Eye (tissue), 1 donor: Measurements from ENCODE around the gene MTG2.

Experiments used
- DNase-seq: peaks from one replicate; pipeline ENCODE4 v3.0.0-alpha.2; 2015

The MTG2 gene

DNA sequence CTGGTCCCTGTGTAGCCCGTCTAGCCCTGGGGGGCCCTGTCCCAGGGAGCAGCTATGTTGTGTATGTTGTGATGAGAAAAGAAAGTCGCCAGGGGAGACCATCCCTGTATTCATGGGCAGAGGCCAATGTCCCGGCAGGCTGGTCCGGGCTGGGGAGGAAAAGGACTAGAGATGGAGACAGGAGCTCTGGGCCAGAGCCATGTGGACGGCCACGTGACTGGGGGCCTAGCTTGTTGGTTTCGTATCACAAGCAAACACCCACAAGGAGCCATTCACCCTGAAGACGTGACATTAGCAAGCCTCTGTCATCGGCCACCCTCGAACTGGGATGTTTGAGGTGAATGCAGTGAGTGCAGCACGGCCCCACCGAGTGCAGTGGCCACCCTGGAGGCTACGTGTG, 40.1 kb downstream of the MTG2 start:
- DNase-seq = no peak

DNA sequence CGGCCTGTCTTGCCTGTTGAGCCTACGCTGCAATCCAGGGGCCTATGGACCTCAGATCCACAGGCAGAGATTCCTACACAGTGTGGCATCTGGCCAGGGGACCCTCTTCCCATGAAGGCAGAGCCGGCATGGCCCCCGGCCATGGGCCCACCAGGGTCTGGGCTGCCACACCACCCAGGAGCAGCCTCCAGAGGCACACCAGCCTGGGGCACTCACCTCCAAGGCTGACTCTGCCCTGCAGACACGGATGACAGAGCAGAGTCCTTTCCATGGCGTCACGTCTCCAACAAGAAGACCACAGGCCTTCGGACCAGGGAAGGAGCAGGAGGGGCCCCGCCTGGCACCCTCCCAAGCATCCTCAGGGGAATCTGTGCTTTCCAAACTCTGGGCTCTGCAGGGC, 40.7 kb downstream of the MTG2 start:
- no peak for DNase-seq

DNA sequence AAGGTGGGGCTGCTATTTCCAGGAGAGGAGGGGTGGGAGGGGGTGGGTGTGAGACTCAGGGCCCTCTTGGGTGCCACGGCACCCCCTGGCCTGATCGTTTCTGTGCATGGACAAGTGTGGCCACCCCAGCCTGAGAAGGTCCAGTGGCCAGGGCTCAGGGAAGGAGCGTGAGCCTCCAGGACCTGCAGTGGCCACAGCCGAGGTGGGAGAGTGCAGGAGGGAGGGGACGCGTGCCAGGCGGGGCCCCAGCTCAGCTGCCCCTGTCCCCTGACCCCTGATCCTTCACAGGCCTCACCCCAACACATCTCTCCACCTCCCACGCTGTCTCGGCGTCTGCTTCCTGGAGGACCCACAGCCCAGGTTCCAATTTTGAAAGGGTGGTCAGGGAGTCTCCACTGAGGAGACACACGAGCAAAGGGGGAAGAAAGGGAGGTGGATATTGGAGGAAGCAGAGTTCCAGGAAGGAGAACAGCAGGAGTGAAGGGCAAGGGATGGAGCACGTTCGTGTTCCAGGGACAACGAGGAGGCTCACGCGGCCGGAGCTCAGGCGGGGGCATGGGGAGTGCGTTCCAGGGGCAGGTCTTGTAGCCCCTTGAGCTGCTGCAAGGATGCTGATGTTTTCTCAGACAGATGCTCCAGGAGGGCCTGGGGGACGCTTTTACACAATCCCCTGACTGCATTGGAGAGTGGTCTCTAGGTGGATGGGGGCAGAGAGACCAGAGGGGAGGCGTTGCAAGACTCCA, 41.5 kb downstream of the MTG2 start:
- DNase-seq = no peak

DNA sequence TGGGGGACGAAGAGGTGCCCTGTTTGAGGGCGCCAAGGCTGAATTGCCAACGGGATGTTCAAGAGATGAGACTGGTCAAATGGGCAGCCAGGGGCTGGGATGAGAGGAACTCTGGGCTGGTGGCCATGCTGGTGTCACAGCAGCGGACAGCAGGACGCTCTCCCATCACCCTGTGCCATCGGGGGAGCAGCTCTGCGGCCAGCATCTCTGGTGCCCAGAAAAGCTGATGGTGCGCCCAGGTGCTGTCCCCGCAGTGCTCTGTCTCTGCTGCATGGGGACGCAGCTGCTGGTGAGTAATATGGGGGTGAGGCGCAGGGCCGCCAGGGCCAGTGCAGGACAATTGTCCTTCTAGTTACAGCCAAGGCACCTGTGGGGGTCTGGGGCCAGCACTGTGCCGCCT, 42.2 kb downstream of the MTG2 start:
- DNase-seq = no peak

DNA sequence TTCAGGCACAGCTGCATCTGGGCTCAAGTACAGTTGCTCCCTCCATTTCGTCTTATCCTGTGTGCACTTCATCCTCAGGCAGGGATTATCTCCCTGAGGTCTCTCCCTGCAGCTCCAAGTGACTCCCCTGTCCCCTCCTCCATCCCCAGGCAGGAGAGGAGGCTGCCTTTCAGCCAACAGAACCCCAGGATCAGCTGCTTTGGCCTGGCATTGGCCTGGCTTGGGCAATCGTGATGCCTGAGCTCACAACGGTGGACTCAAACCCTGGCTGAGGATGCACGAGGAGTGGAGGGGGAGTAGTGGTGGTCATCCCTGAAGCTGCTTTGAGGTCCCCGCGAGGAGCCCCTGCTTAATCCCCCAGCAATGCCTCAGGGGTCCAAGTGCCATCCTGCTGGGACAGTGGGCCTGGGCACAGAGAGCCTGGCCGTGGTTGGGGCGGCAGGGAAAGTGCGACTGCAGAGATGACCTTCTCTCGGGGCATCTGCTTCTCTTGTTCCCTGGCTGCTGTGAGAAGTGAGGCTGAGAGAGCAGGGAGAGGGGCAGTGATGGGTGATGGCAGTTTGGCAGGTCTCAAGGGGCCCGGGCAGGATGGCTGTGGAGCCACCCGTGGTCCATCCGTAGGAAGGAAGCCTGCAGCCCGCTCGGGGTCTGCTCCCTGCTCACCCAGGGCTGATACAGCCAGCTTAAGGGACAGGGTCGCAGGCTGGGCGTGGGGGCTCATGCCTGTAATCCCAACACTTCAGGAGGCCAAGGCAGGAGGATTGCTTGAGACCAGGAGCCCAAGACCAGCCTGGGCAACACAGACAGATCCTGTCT, 43.2 kb downstream of the MTG2 start:
- DNase-seq = no peak

DNA sequence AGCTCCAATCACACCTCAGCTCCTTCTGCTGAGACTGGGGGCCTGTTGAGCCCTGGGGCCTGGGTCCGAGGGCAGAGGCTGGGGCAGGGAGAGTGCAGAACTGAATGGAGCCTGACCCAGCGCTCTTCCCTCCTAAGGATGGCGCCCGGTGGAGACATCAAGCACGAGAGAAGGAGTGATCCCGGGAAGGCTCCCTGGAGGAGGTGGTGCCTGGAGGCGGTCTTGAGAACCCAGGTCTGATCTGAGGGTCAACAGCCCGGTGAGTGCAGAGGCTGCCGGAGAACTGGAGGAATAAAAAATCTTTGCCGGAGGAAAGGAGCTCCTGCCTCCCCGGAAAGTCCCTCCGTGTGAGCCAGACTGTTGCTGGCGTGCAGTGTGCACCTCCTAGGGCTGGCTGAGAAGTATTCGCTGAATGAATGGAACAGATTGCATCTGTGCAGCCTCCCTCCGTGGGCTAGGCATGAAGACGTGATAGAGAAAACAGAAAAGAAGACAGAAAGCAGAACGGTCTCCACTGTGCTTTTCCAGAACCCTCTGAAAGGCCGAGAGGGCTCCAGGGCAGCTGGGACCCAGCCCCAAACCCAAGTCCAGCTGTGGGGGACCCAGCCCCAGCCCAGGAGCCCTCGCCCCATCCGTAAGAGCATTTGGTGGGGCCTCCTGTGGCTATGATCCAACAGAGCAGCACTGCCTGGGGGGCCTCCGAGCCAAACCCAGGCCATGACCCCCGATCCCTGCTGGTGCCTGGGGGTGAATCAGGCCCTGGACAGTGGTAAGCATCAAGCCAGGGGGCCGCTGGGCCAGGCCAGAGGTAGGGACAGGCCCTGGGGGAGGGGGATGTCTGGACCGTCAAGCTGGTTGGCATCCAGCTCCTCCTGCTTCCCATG, 44.1 kb downstream of the MTG2 start:
- no peak for DNase-seq

DNA sequence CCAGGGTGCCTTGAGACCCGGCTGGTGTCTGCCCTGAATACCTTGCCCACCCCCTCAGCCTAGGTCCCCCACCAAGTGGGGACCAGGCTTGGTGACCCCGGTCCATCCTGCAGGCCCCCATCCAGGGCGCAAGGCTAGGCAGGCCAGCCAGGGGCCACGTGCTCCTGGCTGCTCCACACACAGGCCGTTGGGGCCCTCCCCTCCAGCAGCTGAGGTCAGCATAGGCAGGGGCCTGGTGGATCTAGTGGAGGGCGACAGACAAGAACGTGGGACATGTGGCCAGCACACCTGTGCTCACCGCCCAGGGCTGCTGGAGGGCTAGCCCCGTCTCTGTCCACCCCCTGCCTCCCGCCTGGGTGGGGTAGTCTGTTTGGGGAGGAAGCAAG, 44.8 kb downstream of the MTG2 start:
- DNase-seq = no peak

DNA sequence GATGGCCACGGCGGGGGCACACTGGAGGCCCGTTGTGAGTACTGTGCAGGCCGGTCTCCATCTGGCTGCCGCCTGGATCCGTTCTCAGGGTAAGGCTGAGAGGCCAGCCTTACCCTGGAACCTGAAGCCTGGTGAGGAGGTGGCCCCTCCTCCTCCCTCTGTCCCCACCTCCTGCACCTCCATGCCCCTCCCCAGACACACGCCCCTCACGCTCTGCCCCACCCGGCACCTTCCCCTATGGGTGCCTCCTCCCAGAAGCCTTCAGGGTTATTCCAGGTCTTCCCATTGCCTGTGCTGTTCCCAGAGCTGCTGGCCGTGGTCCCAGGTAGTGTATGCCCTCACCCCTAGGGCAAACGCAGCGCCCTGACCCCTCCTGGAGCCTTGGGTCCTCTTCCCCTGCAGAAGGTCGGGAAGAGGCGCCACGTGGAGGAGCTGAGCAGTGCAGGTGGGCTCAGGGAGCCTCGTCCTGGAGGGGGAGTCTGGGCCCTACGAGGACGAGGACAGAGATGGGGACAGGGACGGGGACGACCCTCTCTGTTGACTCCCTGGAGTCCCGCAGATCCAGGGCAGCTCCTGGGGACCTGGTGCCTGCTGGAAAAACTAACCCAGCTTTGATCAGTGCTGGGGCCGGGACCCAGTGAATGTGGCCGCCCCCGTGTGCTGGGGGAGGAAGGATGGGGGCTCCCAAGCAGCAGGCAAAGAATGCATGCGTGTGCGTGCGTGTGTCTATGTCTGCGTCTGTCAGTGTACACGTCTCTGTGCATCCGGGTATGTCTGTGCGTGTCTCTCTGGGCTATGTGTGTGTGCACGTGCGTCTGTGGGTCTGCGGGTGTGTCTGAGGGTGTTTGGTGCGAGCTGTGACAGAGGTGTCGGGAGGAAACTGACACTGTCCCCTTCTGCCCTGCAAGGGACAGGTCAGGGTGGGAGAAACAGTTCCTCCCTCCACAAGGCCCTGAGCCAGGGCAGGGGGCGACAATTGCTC, 45.4 kb downstream of the MTG2 start:
- DNase-seq = no peak

DNA sequence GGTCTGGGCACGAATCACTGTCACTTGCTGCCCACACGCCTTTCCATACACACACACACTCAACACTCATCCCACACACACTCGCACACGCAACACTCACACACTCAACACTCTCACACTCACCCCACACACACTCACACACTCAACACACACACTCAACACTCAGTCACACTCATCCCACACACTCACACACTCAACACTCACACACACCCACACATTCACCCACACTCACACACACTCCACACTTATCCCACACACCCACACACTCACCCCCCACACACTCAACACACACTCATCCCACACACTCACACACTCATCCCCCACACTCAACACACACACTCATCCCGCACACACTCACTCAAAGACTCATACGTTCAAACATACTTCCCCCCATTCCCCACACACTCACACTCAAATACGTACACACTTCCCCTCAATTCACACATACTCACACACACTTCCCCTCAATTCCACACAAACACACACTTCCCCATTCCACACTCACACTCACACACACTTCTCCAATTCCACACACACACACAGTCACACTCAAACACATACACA, 46.2 kb downstream of the MTG2 start:
- no peak for DNase-seq

DNA sequence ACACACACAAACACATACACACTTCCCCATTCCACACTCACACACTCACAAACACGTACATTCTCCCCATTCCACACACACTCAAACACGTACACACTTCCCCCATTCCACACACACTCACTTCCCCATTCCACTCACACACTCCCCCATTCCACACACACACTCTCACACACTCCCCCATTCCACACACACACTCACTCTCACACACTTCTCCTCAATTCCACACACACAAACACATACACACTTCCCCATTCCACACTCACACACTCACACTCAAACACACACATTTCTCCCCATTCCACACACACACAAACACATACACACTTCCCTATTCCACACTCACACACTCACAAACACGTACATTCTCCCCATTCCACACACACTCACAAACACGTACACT, 46.8 kb downstream of the MTG2 start:
- DNase-seq = no peak

DNA sequence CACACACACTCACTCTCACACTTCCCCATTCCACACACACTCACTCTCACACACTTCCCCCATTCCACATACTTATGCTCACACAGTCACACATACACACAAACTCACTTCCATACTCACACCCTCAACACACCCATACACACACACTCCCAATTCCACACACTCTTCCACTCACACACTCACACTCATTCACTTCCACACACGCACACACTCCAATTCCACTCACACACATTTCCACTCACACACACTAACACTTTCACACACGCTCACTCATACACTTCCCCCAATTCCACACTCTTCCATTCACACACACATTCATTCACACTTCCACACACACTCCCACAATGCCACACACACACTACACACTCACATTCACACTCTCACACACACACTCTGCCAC, 47.4 kb downstream of the MTG2 start:
- DNase-seq = no peak

DNA sequence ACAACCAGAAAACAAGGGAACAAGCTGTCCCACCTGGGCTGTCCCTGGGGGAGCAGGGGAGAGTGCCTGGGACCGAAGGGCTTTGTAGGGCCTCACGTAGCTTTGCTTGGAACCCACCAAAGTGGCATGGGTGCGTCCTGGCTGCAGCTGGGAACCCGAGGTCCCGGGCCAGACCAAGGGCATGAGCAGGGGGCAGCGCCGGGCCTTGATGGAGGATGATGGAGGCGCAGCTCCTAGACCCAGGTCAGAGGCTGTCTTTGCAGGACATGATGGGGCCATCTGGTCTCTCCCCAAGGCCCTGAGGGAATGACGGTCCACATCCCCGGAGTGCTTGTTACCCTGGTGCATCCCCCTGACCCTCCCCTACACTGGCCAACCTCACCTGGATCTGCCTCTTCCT, 47.9 kb downstream of the MTG2 start:
- no peak for DNase-seq

DNA sequence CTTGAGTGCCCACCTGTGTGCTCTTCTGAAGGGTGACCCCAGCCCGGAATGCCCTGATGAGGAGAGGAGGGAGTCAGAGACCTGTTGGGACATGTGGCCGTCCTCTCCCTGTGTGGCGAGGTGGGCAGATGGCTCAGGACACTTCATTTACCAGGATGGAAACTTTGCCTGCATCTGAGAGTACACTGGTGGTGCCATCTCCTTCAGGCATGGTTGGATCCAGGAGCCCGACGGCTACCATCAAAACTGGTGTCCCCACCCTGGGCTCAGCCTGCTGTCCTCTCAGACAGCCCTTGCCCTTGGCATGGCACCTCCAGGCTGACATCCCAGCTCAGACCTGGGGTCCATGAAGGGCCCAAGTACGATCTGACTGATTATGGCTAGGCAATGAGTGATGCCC, 48.5 kb downstream of the MTG2 start:
- DNase-seq = no peak

DNA sequence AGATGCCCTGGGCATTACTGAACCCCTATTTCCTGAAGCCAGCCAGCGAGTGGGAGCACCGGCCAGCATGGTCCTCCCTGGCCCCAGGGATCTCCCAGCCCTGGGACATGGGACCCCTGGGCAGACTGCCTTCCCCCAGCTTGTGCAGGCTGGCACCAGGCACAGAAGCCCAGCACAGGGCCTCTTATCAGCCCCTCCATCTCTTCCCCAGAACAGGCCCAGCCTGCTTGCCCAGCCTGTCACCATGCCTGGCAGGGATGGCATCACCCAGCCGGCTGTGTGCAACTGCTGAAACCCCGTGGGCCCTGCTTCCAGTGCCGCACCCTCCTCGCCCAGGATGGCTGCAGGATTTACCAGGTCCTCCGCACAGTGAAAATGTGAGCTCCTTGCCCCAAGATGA, 49.4 kb downstream of the MTG2 start:
- no peak for DNase-seq

DNA sequence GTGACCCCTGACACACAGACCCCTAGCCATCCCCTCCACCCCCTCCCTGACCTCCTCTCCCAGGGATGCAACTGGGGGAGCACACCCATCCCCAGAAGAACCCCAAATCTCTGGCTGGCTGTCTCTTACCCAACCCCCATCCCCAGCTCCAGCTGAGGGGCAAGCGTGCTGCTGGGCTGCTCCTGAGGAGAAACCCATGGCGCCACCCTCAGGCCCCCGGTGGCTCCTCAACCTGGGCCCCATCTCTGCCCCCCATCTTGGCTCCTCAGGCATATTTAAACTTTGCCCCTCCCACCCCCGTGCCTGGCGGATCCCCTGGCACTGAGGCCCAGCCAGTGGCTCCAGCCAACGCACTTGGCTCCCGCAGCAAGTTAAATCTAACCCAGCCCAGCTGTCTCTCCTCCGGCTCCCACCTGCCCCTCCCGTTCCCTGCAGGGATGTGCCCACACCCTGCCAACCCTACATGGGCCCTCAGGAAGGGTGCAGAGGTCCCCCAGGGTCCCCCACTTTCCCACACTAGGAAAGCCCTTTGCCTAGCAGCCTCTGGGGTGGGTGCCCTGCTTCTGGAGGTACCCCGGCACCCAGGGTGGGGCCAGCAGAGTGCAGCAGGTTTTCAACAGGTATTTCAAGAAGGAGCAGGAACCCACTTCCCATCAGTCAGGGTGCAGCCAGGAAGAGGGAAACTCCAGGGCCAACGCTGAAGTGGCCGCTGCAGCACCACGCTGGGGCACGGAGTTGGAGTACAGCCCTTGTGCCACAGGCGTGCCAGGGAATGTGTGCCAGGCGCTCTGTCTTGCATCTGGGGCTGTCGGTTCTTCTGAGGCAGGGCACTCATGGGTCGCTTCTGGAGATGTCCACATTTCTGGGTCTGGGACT, 50.2 kb downstream of the MTG2 start:
- no peak for DNase-seq

DNA sequence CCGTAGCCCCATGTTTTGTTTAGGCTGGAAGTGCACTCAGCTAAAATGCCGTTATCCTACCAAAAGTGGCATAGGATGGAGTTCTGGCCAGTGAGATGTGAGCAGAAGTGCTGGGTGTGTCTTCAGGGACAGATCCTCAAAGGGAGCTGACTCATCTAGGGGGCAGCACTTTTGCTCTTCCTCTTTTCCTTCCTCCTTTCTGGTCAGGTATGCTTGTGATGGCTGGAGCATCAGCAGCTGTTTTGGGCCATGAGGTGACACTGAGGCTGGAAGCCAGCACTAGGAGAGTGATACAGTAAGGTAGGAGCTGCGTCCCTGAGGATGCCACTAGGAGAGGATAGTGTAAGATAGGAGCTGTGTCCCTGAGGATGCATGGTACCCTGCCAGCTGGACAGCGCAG, 50.9 kb downstream of the MTG2 start:
- DNase-seq = no peak

DNA sequence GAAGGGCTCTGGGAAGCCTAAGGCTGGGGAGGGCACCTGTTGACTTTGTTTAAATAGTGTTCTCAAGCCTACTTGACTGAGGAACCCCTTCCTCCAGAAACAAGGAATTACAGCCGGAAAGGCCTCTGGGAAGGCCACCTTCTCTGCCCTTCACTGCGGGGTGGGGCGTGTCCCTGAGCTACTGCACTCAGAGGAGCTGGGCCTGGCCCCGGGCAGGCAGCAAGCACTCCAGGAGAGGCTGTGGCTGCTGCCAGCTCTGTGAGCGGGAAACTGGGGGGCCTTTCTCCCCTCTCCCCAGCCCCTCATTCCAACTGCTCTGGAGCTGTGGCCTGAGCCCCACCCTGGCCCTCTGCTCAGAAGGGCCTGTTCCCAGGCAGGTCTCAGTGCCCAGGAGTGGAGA, 51.5 kb downstream of the MTG2 start:
- DNase-seq = no peak

DNA sequence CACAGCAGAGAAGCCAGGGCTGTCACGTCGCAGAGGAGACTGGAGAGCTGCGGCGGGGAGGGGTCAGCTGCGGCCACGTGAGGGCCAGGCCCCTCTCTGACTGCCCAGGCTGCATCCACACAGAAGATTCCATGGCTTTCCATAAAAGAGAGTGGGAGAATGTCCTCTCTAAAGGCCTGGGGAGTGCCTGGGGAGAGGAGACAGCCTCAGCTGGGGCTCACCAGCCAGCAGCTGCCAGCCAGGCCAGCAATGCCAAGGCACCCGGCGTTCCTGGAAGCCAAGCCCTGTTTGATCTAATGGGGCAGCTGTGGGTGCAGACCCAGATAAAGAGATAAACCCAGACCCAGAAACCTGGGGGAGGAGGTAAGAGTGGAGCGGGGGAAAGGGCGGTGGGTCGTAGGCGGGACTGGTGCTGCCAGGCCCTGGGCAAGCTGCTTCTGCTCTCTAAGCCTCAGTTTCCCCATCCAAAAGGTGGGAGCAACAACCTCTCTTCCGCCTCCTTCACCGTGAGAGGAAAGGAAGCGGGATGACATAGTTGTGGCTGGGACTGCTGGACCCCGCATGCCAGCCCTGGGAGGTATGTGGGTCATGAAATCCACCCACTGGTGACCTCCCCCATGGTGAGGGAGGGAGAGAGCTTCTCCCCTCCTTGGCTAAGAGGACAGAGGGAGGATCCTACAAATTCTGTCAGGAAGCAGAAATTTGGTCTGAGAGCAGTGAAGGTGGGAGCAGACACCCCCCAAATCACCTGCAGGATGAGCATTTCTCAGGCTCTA, 52.4 kb downstream of the MTG2 start:
- no peak for DNase-seq

DNA sequence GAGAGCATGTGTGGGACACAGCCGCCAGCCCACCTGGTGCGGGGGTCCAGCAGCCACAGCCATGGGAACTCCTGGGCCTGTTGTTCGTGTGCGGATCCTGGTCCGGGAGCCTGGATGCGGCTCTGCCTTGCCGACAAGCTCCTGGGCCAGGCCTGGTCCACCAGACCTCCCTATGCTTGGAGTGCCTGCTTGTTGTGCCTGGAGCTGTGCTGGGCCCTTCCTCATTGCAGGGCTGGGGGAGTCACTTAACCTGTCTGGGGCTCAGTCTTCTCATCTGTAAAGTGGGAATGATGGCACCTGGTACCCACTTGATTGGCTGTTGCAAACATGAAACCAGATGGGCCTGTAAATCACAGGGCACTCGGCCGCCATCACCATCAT, 52.9 kb downstream of the MTG2 start:
- no peak for DNase-seq

DNA sequence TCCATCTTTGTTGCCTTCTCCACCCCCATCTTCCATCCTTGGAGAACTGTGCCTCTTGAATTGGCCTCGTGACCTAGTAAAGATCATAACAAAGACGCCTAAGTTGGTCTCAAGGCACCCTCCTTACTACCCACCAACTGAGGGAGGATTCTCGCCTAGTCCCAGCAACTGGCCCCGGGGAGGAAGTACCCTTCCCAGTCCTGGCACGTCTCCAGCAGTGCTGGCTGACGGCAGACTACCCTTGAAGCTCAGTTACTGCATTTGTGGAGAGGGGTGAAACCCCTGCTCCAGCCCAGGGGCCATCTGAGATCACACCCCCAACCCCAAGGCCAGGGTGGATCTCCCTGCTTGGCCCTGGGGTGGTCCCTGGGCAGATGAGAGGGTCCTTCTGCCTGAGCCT, 53.4 kb downstream of the MTG2 start:
- no peak for DNase-seq
